ENCODE data around the gene VTI1A. TPM values are rescaled to one million over a fixed set of nuclear protein-coding genes. Genes with fewer than 3 reads are reported as not detected.

The VTI1A gene
- total RNA-seq, 1 experiment from 2014 or later = 44.4 TPM

GRCh38 chr10:112847778-112848177 lies 400.8 kb downstream of the VTI1A start:
- TF ChIP-seq CTCF (IDR thresholded peaks at IDR 0.05; ENCODE audit: unreplicated experiment) = no peak
- Mint-ChIP-seq H3K36me3 (ENCODE audit: insufficient read depth, unreplicated experiment) (no peaks in the 10 kb centered on the region), H3K27me3 (ENCODE audit: insufficient read depth, unreplicated experiment) (no peaks in the 10 kb centered on the region), H3K9me3 (ENCODE audit: unreplicated experiment) (peaks cover 21% of the 10 kb centered on the region), H3K4me3 (ENCODE audit: unreplicated experiment) (no peak overlapping the region), H3K27ac (ENCODE audit: low read depth, unreplicated experiment) (no peak overlapping the region), H3K4me1 (ENCODE audit: insufficient read depth, unreplicated experiment) (no peaks in the 10 kb centered on the region)
- intact Hi-C loops (cut with micrococcal nuclease) = no loop called here
- DNase-seq (ENCODE audit: unreplicated experiment) = no peak
- ChIA-PET POLR2A (no interaction called here), CTCF (interaction anchor here (0.6 to 0.7 kb wide), 2 partner anchors 14 to 101 kb away, joined by 3 to 4 read pairs; no protein-coding TSS in a partner anchor)
- no TSS peak for BruUV-seq (replicated peaks)

DNA sequence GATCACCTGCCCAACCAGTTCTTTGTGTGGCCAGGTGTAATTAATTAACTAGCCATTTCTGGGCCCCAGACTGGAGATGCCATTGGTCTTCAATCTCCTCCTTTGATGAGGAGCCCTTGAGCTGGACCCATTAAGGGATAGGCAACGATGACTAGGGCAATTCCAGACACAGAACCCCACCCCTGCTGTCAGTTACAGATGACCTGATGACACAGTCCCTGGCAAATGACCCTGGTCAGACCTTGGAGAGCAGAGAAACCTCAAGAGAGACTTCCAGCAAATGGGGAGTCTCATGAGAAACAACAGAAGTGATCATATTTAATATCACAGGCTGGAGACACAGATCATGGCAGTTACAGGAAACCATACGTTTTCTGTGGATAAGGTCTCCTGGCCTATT lies 401.2 kb downstream of the VTI1A start:
- ChIA-PET CTCF (interaction anchor here (0.7 kb wide), 1 partner anchor 14 kb away, joined by 4 read pairs; no protein-coding TSS in a partner anchor), POLR2A (no interaction called here)
- DNase-seq (ENCODE audit: unreplicated experiment) = no peak
- Mint-ChIP-seq H3K36me3 (ENCODE audit: insufficient read depth, unreplicated experiment) (no peaks in the 10 kb centered on the region), H3K4me1 (ENCODE audit: insufficient read depth, unreplicated experiment) (no peaks in the 10 kb centered on the region), H3K27ac (ENCODE audit: low read depth, unreplicated experiment) (no peak overlapping the region), H3K4me3 (ENCODE audit: unreplicated experiment) (no peak overlapping the region), H3K27me3 (ENCODE audit: insufficient read depth, unreplicated experiment) (no peaks in the 10 kb centered on the region), H3K9me3 (ENCODE audit: unreplicated experiment) (peaks cover 21% of the 10 kb centered on the region)
- BruUV-seq (replicated peaks) = no TSS peak
- intact Hi-C loops (cut with micrococcal nuclease) = no loop called here
- TF ChIP-seq CTCF (IDR thresholded peaks at IDR 0.05; ENCODE audit: unreplicated experiment) = no peak

GRCh38 chr10:112848868-112849430 lies 401.9 kb downstream of the VTI1A start:
- no peak for DNase-seq (ENCODE audit: unreplicated experiment)
- no peak overlapping the region for H3K27ac Mint-ChIP-seq (ENCODE audit: low read depth, unreplicated experiment)
- intact Hi-C loops (cut with micrococcal nuclease) = no loop called here
- no TSS peak for BruUV-seq (replicated peaks)
- no peak overlapping the region for H3K4me3 Mint-ChIP-seq (ENCODE audit: unreplicated experiment)
- H3K4me1 Mint-ChIP-seq (ENCODE audit: insufficient read depth, unreplicated experiment) = no peaks in the 10 kb centered on the region
- H3K27me3 Mint-ChIP-seq (ENCODE audit: insufficient read depth, unreplicated experiment) = no peaks in the 10 kb centered on the region
- no peak for TF ChIP-seq CTCF (IDR thresholded peaks at IDR 0.05; ENCODE audit: unreplicated experiment)
- ChIA-PET CTCF (interaction anchor here (0.6 kb wide), 1 partner anchor 160 kb away, joined by 3 read pairs; no protein-coding TSS in a partner anchor), POLR2A (interaction anchor here (1.4 to 1.7 kb wide), 2 partner anchors 10 to 67 kb away, joined by 3 to 5 read pairs; no protein-coding TSS in a partner anchor)
- H3K36me3 Mint-ChIP-seq (ENCODE audit: insufficient read depth, unreplicated experiment) = no peaks in the 10 kb centered on the region
- peaks cover 21% of the 10 kb centered on the region for H3K9me3 Mint-ChIP-seq (ENCODE audit: unreplicated experiment)

GRCh38 chr10:112849546-112849945 lies 402.5 kb downstream of the VTI1A start:
- DNase-seq (ENCODE audit: unreplicated experiment) = no peak
- Mint-ChIP-seq H3K4me1 (ENCODE audit: insufficient read depth, unreplicated experiment) (no peaks in the 10 kb centered on the region), H3K4me3 (ENCODE audit: unreplicated experiment) (no peak overlapping the region), H3K36me3 (ENCODE audit: insufficient read depth, unreplicated experiment) (no peaks in the 10 kb centered on the region), H3K9me3 (ENCODE audit: unreplicated experiment) (peaks cover 21% of the 10 kb centered on the region), H3K27ac (ENCODE audit: low read depth, unreplicated experiment) (no peak overlapping the region), H3K27me3 (ENCODE audit: insufficient read depth, unreplicated experiment) (no peaks in the 10 kb centered on the region)
- TF ChIP-seq CTCF (IDR thresholded peaks at IDR 0.05; ENCODE audit: unreplicated experiment) = no peak
- ChIA-PET CTCF (interaction anchor here (0.6 kb wide), 1 partner anchor 160 kb away, joined by 3 read pairs; no protein-coding TSS in a partner anchor), POLR2A (interaction anchor here (0.8 to 1.7 kb wide), 3 partner anchors 11 to 66 kb away, joined by 3 to 5 read pairs (median 3); no protein-coding TSS in a partner anchor)
- no TSS peak for BruUV-seq (replicated peaks)
- intact Hi-C loops (cut with micrococcal nuclease) = no loop called here

Measured in MCF 10A (cell line).